Measurements from ENCODE around the gene NR2E3.

NR2E3 gene

GRCh38 chr15:71791975-71792374, 18.4 kb upstream of the NR2E3 start:
- DNase-seq (ENCODE audit: low read depth), result no peak

DNA sequence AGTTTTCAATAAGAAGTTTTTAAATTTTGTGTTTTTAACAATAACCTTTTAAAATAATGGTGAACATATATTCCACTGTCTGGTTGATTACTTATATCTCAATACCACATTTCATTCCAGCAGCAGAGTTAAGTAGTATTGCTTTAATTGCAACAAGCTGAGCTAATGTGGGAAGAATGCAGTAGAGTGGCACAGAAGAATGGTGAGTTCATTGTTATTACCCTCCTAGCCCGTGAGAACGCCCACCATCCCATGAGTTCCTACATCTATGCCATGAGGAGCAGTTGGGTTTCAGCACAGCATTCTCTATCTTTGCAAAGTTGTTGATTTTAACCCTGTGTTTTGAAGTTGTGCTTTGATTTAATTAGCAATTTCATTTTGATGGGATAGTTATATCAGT, 17.8 kb upstream of the NR2E3 start:
- no peak for DNase-seq (ENCODE audit: low read depth)

DNA sequence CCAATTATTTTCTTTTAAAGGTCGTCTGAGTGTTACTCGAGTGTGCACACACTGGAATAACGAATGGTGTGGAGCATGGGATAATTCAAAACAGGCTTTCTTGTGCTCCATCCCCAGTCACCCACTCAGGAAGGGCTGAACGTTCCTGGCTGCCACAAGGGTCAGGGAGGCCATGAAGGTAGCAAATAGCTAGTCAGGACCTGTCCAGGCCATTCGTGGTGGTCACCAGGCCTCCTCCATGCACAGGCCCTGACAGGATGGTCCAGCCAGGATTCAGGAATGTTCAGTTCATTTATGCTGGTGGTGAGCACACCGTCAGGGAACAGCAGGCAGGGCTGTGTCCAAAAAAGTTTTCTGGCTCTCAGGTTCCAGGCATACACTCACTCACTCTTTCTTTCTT, 11.7 kb upstream of the NR2E3 start:
- no peak for DNase-seq (ENCODE audit: low read depth)

- DNase-seq (ENCODE audit: low read depth), result no peak
Measured at GRCh38 chr15:71800190-71800589, 10.2 kb upstream of the NR2E3 start.

DNA sequence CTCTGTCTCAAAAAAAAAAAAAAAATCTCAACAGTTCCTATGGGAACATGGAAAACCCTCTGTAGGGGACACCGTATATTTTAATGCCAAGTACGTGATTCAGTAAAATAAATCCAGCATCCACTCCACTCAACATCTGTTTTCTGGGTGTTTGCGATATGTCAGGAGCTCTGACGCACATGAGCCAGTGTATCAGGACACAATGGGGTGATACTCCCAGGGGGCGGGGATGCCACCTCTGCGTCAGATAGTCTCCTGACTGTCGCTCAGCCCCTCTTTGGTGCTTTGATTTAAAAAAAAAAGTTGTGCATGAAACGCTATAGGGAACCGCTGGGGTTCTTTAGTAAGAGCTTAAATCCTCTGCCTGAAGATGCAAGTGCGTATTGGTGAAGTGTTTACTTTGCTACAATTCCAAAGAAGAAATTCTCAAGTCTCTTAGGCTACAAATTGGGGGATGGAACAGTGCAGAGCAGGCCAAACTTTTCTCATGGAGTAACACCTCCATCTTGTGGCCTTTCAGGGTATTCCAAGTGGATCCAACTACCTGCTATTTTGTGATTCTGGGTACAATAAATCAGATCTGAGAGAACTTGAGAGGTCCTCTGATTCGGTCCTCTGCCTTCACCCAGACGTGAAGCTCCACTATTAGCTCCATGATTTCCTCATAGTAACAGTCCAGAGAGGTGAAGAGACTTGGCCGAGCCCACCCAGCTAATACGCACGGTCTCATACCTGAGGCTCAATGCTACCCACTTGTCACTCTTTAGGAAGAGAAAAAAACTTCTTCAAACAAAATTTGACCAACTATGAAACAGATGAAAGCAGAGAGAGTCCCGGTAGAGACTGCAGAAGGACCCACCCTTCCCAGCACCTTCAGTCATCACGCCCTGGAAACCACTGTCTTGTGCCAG, 9.3 kb upstream of the NR2E3 start:
- no peak for DNase-seq (ENCODE audit: low read depth)

DNA sequence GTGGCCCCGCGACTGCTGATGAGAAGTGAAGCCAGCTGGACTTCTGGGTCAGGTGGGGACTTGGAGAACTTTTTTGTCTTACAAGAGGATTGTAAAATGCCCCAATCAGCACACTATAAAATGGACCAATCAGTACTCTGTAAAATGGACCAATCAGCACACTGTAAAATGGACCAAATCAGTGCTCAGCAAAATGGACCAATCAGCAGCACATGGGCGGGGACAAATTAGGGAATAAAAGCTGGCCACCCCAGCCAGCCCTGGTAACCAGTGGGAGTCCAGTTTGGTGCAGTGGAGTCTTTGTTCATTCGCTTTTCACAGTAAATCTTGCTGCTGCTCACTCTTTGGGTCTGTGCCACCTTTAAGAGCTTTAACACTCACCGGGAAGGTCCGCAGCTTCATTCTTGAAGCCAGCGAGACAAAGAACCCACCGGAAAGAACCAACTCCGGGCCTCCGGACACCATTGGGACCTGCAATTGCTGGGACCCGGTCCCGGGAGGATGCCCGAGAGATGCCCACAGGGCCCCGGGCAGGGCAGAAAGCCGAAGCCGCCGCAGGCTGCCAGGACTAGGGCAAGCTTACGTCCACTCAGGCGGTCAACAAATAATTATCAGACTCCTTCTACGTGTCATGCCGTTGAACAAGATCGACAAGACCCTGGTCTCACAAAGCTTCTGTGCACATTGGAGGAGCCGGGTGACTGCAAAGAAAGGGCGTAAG, 8.3 kb upstream of the NR2E3 start:
- no peak for DNase-seq (ENCODE audit: low read depth)

GRCh38 chr15:71802770-71803169, 7.6 kb upstream of the NR2E3 start:
- no peak for DNase-seq (ENCODE audit: low read depth)

DNA sequence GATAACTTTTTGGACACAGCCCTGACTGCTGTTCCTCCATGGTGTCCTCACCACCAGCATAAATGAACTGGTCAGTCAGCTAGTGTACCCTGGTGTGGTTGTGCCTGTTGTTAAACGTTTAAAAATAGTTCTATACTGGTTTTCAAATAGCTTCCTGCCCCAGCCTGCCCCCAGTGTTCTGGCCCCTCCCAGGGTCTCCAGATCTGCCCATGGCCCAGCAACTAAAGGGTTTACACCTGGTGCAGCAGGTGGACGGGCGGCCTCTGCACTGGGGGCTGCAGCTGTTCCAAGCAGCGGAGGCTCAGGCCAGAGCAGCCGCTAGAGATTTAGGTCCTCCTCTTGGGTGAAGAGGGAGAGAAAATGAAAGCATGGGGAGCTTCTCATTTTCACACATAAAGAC, 6.1 kb upstream of the NR2E3 start:
- no peak for DNase-seq (ENCODE audit: low read depth)

DNA sequence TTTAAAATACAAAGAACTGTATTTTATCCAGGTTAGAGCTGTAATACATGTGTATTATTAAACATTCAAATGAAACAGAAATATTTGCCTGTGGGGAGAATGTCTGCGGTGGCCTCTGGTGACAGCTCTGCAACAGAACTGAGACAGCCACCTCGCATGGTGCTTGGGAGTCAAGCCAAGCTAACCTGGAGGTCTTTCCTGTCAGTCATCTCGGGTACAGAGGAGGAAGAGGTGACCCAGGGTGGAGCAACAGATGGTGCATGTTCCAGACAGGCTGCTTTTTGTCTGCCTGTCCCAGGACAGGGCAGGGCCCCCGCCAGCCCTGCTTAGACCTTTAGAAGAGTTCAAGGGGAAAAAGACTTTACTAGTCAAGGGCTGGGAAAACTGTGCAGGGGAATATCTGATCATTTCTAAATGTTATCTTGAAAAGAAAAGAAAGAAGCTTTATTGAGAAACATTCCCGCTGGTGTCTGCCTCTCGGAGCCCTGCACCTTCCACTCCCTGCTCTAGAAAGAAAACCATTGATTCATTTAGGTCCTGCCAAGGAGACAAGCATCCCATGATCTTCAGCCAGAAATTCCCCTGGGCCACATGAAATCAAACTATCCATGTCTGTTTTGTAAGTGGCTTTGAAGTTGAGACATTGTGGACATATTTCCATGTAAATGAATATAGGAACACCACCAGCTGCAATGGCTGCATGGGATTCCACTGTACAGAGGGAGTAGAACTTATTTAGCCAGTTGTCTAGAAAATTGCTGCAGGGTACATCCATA, 5.5 kb upstream of the NR2E3 start:
- DNase-seq (ENCODE audit: low read depth), result no peak

GRCh38 chr15:71806452-71806931, 3.9 kb upstream of the NR2E3 start:
- DNase-seq (ENCODE audit: low read depth), result no peak

DNA sequence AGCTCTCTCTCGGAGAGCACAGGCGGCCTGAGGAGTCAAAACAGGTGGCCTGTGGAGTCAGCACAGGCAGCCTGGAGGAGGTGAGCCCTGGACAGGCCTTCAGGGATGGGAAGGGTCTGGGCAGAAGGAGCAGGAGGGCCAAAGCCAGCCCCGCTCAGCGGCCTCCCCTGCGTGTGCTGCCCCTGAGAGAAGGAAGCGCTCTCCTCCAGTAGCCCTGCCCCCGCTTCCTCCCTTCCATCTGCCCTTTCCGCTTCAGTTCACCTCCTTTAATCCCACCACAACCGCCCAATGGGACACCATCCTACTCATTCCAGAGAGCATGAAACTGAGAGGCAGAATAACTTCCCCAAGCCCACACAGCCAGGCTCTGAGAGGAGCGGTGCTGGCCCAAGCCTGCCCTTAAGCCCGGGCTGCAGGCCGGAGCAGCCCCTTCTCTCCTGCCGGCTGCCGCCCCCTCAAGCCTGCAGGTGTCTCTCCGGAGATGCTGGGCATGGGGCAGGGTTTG, 3.2 kb upstream of the NR2E3 start:
- DNase-seq (ENCODE audit: low read depth), result no peak

DNA sequence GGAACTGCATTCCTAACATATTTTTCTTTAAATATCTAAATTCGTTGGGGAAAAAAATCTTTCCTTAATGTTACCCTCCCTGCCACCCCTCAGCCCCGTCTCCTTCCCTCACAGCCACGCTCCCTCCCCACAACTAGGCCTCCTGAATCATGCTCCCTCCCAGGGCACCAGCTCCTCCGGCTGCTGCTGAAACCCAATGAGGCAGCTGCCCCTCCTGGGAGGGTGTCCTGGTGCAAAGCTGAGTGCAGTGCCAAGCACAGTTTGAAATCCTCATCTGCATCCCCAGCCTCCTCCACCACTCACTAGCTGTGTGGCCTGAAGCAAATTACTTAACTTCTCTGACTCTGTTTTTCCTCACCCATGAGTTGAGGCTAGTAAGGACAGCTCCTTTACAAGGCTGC, 2.7 kb upstream of the NR2E3 start:
- DNase-seq (ENCODE audit: low read depth), result no peak

GRCh38 chr15:71808311-71809020, 1.9 kb upstream of the NR2E3 start:
- DNase-seq (ENCODE audit: low read depth), result no peak

DNA sequence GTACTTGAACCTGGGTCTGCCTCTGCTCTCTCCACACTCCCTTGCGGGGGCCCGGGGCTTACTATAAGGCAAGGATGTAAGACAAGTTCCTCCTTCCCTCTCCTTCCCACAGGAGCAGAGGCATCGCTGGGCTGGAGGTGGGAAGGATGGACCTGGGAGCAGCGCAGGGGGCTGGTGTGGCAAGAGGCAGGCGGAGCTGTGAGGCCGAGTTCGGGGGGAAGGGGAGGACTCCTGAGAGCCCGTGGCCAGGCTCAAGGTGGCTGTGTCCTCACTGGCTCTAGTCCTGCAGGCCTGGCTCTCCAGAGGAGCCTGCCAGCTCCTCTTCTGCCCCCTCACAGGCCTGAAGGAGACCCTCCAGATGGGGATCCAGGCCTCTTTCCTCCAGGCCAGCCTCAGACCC, 1.0 kb upstream of the NR2E3 start:
- no peak for DNase-seq (ENCODE audit: low read depth)

DNA sequence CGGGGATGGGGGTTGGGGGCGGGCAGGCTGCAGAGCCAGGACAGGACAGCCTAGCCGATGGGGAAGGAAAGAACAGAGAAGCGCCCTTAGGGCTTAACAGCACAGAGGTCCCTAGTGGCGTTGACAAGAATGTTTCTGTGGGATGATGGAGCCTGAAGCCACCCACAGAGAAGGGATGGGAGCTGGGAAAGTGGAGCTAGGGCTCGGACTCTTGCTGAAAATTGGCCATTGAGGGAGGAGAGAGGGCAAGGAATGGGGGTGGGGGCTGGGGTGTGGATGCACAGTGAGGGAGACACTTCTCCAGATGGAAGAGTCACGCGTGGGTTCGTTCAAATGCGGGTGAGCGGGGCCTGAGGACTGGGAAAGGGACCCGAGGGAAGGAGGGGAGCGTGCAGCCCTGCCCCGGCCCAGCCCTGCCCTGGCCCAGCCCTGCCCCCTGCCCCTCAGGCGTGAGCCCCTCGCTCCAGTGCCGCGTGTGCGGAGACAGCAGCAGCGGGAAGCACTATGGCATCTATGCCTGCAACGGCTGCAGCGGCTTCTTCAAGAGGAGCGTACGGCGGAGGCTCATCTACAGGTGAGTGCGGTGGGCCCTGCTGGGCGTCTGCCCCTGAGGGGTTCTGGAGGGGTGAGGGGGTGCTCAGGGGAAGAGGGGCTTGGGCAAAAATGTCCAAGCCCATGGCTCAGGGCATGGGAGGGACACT, 832 bp downstream of the NR2E3 start:
- DNase-seq (ENCODE audit: low read depth), result no peak

GRCh38 chr15:71811752-71812735, 1.7 kb downstream of the NR2E3 start:
- DNase-seq (ENCODE audit: low read depth), result no peak

DNA sequence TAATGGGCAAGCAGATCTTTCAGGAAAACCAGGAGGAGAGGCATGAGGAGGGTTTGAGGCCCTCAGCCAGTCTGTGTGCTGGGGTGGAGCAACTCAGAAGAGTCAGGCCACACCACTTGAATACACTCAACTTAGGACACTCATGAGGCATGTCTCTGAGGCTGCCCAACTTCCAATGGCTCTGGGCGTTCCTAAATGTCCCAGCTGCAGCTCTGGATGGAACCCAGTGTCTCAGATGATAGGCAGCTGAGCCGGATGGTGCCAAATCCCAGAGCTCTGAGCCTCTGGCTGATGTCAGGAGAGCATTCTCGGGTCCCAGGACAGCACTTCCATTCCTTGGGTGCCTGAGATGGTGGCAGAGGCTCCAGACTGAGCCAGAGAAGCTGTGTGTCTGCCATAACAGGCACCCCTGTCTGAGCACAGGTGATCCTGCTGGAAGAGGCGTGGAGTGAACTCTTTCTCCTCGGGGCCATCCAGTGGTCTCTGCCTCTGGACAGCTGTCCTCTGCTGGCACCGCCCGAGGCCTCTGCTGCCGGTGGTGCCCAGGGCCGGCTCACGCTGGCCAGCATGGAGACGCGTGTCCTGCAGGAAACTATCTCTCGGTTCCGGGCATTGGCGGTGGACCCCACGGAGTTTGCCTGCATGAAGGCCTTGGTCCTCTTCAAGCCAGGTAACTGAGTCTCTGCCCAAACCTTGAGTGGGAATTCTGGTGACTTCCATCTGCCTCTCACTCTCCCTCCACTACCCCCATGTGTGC, 2.8 kb downstream of the NR2E3 start:
- DNase-seq (ENCODE audit: low read depth), result no peak

- DNase-seq (ENCODE audit: low read depth), result no peak
Measured at GRCh38 chr15:71813723-71814470, 3.5 kb downstream of the NR2E3 start.

Data from activated gamma-delta T cell treated with anti-CD3 and anti-CD28 coated beads, Interleukin-2, amount 50 U/mL, for 16 hours (primary cell).